ENCODE measurements around the gene STPG4. TPM values are rescaled to one million over a fixed set of nuclear protein-coding genes. Genes with fewer than 3 reads are reported as not detected.

The STPG4 gene
- total RNA-seq, 1 experiment from 2014 or later, result not detected

DNA sequence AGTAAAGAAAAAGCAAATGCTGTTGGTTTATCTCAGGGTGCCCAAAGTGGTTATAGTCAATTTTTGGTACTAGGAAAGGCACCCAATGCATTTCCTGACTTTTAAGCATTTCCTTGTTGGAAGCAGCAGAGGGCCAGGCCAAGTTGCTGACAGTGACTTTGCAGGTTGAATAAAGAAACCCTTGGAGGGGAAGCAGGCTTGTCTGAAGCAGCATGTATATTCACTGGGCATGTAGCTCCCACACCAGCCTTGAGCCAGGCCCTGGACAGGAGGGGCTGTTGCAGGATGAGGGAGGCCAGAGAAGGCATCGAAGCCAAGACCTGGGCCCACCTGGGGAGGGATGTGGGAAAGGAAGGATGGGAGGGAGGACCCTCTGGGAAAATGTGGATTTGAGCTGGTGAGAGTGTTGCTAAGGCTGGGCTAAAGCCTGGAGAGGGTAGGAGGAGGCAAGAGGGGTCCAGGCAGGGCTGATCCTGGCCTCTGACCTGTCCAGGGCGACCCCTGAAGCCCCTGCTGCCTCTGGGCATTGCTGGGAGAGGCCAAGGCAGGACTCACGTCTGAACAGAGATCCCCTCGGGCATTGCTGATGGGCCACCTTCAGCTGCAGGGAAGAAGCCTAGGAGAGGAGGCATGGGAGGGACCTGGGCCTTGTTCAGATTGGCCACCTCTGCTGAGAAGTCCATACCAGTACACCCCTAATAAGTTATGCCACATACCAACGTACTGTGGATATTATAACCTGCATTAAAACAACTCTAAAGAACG, 79.6 kb downstream of the STPG4 start:
- Histone ChIP-seq H3K4me2 (ENCODE audit: low read depth, low read length, poor library complexity, severe bottlenecking) (no peak overlapping the region), H3K27ac (ENCODE audit: low read length) (no peak overlapping the region), H3K9ac (ENCODE audit: low read length) (no peak overlapping the region), H3K79me2 (ENCODE audit: low read length) (no peaks in the 10 kb centered on the region), H3K9me2 (replicated peaks; ENCODE audit: insufficient read depth, low read length) (no peaks in the 10 kb centered on the region), H3K36me3 (ENCODE audit: insufficient read depth, low read length) (peaks cover 11% of the 10 kb centered on the region; the same call in 1 of the 2 replicates), H2AFZ (ENCODE audit: low read length) (no peak overlapping the region), H3K27me3 (ENCODE audit: low read length) (no peaks in the 10 kb centered on the region), H4K20me1 (ENCODE audit: insufficient read depth, low read depth, low read length) (no peaks in the 10 kb centered on the region; the same call in 1 of the 2 replicates), H3K4me1 (ENCODE audit: low read length) (peaks cover 20% of the 10 kb centered on the region), H3K9me3 (ENCODE audit: low read length) (no peaks in the 10 kb centered on the region), H3K4me3 (ENCODE audit: low read length) (no peak overlapping the region)
- no peak for DNase-seq

DNA sequence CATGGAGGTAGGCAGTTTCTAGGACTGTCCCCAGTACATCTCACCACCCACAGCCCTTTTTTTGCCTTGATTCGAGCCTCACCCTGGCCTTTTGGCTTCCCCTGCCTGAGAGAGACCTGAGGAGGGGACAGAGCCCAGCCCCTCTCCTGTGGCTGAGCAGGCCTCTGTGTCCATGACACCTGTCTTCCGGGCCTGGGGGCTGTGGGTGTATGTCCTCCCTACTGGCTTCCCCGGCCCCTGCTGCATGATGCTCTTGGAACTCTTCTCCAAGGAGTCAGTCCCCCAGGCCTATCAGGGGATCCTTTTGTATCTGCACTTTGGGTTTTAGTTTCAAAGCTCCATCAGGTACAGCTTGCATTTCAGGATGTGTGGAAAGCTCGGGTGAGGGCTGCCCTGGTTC, 80.4 kb downstream of the STPG4 start:
- no peak overlapping the region for H3K4me3 ChIP-seq (ENCODE audit: low read length)
- H3K9me3 ChIP-seq (ENCODE audit: low read length), result no peaks in the 10 kb centered on the region
- H3K36me3 ChIP-seq (ENCODE audit: insufficient read depth, low read length), result peaks cover 14% of the 10 kb centered on the region; the same call in 1 of the 2 replicates
- no peak overlapping the region for H2AFZ ChIP-seq (ENCODE audit: low read length)
- no peak for DNase-seq
- H3K9me2 ChIP-seq (replicated peaks; ENCODE audit: insufficient read depth, low read length), result no peaks in the 10 kb centered on the region
- H4K20me1 ChIP-seq (ENCODE audit: insufficient read depth, low read depth, low read length), result no peaks in the 10 kb centered on the region; the same call in 1 of the 2 replicates
- peaks cover 20% of the 10 kb centered on the region for H3K4me1 ChIP-seq (ENCODE audit: low read length)
- H3K4me2 ChIP-seq (ENCODE audit: low read depth, low read length, poor library complexity, severe bottlenecking), result no peak overlapping the region
- H3K79me2 ChIP-seq (ENCODE audit: low read length), result no peaks in the 10 kb centered on the region
- no peaks in the 10 kb centered on the region for H3K27me3 ChIP-seq (ENCODE audit: low read length)
- no peak overlapping the region for H3K9ac ChIP-seq (ENCODE audit: low read length)
- no peak overlapping the region for H3K27ac ChIP-seq (ENCODE audit: low read length)

DNA sequence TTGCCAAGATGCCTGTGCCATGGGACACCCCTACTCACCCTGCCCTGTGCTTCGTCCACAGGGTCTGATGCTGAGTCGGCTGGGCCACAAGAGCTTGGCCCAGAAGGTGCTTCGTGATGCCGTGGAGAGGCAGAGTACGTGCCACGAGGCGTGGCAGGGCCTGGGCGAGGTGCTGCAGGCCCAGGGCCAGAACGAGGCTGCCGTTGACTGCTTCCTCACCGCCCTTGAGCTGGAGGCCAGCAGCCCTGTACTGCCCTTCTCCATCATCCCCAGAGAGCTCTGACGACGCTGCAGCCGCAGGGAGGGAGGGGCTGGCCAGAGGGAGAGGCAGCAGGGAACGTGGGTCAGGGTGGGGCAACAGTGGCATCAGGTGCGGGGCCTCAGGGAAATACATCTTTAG, 81.5 kb downstream of the STPG4 start:
- Histone ChIP-seq H3K4me2 (ENCODE audit: low read depth, low read length, poor library complexity, severe bottlenecking) (no peak overlapping the region), H3K79me2 (ENCODE audit: low read length) (no peaks in the 10 kb centered on the region), H3K27ac (ENCODE audit: low read length) (no peak overlapping the region), H3K4me3 (ENCODE audit: low read length) (no peak overlapping the region), H3K27me3 (ENCODE audit: low read length) (no peaks in the 10 kb centered on the region), H3K4me1 (ENCODE audit: low read length) (peaks cover 20% of the 10 kb centered on the region), H3K9me3 (ENCODE audit: low read length) (no peaks in the 10 kb centered on the region), H4K20me1 (ENCODE audit: insufficient read depth, low read depth, low read length) (no peaks in the 10 kb centered on the region; the same call in 1 of the 2 replicates), H3K9me2 (replicated peaks; ENCODE audit: insufficient read depth, low read length) (no peaks in the 10 kb centered on the region), H3K36me3 (ENCODE audit: insufficient read depth, low read length) (peaks cover 14% of the 10 kb centered on the region; the same call in 1 of the 2 replicates), H2AFZ (ENCODE audit: low read length) (no peak overlapping the region), H3K9ac (ENCODE audit: low read length) (no peak overlapping the region)
- DNase-seq, result no peak

DNA sequence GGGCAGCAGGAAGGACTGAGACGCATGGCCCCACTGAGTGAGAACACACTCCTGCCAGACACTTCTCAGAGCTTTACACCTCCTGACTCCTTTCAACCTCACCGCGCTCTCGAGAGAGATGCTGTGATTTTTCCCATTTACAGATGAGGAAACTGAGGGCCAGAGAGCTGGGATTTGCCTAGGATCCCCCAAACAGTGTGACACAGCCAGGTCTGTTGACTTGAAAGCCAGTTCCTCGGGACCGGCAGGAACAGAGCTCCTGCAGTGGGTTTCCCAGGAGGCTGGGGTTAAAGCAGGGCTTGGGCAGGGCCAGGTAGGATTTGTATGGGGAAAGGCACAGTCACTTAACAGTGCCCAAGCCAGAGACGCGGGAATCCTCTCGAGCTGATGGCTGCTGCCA, 81.9 kb downstream of the STPG4 start:
- no peaks in the 10 kb centered on the region for H3K9me2 ChIP-seq (replicated peaks; ENCODE audit: insufficient read depth, low read length)
- peaks cover 14% of the 10 kb centered on the region; the same call in 1 of the 2 replicates for H3K36me3 ChIP-seq (ENCODE audit: insufficient read depth, low read length)
- H3K4me1 ChIP-seq (ENCODE audit: low read length), result peaks cover 20% of the 10 kb centered on the region
- no peak overlapping the region for H3K4me2 ChIP-seq (ENCODE audit: low read depth, low read length, poor library complexity, severe bottlenecking)
- no peak overlapping the region for H3K9ac ChIP-seq (ENCODE audit: low read length)
- H3K27ac ChIP-seq (ENCODE audit: low read length), result no peak overlapping the region
- H4K20me1 ChIP-seq (ENCODE audit: insufficient read depth, low read depth, low read length), result no peaks in the 10 kb centered on the region; the same call in 1 of the 2 replicates
- no peak overlapping the region for H3K4me3 ChIP-seq (ENCODE audit: low read length)
- no peaks in the 10 kb centered on the region for H3K79me2 ChIP-seq (ENCODE audit: low read length)
- no peak overlapping the region for H2AFZ ChIP-seq (ENCODE audit: low read length)
- no peaks in the 10 kb centered on the region for H3K27me3 ChIP-seq (ENCODE audit: low read length)
- no peak for DNase-seq
- no peaks in the 10 kb centered on the region for H3K9me3 ChIP-seq (ENCODE audit: low read length)

DNA sequence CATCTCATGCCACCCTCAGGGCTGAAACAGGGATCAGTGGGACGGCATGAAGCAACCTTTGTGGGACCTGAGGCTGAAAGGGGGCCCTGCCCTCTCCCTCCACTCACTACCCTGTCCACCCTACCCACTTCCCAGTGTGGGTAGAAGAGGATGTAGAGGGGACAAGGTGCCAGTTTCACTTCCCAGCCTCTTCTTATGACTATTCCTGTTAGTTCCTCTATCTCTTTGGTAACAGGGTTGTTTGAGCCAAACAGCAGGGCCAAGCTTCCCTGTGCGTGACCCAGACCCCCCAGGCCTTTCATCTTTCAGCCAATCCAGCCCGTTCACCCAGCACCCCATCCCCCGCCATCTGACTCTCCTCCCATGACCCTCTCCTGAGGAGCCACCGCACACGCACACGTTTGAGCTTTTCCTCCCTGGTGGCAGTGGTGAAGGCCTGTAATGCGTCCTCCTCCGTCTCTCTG, 82.3 kb downstream of the STPG4 start:
- peaks cover 17% of the 10 kb centered on the region; the same call in 1 of the 2 replicates for H3K36me3 ChIP-seq (ENCODE audit: insufficient read depth, low read length)

DNA sequence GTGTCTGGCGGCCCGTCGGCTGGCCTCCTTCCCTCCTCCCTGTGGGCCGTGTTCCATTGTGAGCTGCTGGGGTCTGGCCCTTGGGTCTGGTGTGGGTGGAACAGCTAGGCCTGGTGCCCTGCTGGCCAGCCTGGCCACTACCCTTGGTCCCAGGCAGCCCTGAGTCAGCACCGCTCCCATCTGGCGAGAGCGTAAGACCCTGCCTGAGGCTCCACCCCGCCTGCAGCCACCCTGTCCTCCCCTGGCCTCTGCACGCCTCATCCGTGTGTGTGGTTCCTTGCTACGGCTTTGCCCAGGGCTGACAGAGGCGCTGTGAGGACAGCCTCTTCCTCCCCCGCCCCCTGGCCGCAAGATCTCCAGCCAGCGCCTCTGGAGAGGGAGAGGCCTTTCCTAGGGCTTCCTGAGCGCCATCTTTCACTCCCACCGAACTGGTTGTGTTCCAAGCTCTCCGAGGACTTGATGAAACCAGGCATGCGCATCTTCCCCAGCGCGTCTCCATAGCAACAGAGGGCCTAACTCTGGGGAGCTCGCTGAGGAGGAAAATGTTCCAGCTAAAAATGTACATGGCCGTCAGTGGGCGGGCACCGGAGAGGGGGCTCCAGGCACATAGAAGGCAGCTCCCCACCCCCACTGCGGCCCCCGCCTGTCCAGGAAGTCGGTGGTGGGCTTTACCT, 83.0 kb downstream of the STPG4 start:
- H4K20me1 ChIP-seq (ENCODE audit: insufficient read depth, low read depth, low read length), result peaks cover 3% of the 10 kb centered on the region; the same call in 1 of the 2 replicates
- DNase-seq, result no peak
- H3K4me1 ChIP-seq (ENCODE audit: low read length), result peaks cover 20% of the 10 kb centered on the region
- no peak overlapping the region for H2AFZ ChIP-seq (ENCODE audit: low read length)
- no peaks in the 10 kb centered on the region for H3K9me2 ChIP-seq (replicated peaks; ENCODE audit: insufficient read depth, low read length)
- no peaks in the 10 kb centered on the region for H3K9me3 ChIP-seq (ENCODE audit: low read length)
- H3K36me3 ChIP-seq (ENCODE audit: insufficient read depth, low read length), result peaks cover 21% of the 10 kb centered on the region
- no peak overlapping the region for H3K9ac ChIP-seq (ENCODE audit: low read length)
- H3K27ac ChIP-seq (ENCODE audit: low read length), result no peak overlapping the region
- no peak overlapping the region for H3K4me3 ChIP-seq (ENCODE audit: low read length)
- no peaks in the 10 kb centered on the region for H3K79me2 ChIP-seq (ENCODE audit: low read length)
- no peak overlapping the region for H3K4me2 ChIP-seq (ENCODE audit: low read depth, low read length, poor library complexity, severe bottlenecking)
- H3K27me3 ChIP-seq (ENCODE audit: low read length), result no peaks in the 10 kb centered on the region

More for the DNA sequence above, 82.3 kb downstream of the STPG4 start:
- H4K20me1 ChIP-seq (ENCODE audit: insufficient read depth, low read depth, low read length), result no peaks in the 10 kb centered on the region; the same call in 1 of the 2 replicates
- no peak overlapping the region for H2AFZ ChIP-seq (ENCODE audit: low read length)
- H3K79me2 ChIP-seq (ENCODE audit: low read length), result no peaks in the 10 kb centered on the region
- no peak overlapping the region for H3K4me2 ChIP-seq (ENCODE audit: low read depth, low read length, poor library complexity, severe bottlenecking)
- H3K9ac ChIP-seq (ENCODE audit: low read length), result no peak overlapping the region
- DNase-seq, result peak; percentile 65
- peaks cover 20% of the 10 kb centered on the region for H3K4me1 ChIP-seq (ENCODE audit: low read length)
- no peaks in the 10 kb centered on the region for H3K9me2 ChIP-seq (replicated peaks; ENCODE audit: insufficient read depth, low read length)
- no peaks in the 10 kb centered on the region for H3K27me3 ChIP-seq (ENCODE audit: low read length)
- H3K27ac ChIP-seq (ENCODE audit: low read length), result no peak overlapping the region
- no peaks in the 10 kb centered on the region for H3K9me3 ChIP-seq (ENCODE audit: low read length)
- no peak overlapping the region for H3K4me3 ChIP-seq (ENCODE audit: low read length)

DNA sequence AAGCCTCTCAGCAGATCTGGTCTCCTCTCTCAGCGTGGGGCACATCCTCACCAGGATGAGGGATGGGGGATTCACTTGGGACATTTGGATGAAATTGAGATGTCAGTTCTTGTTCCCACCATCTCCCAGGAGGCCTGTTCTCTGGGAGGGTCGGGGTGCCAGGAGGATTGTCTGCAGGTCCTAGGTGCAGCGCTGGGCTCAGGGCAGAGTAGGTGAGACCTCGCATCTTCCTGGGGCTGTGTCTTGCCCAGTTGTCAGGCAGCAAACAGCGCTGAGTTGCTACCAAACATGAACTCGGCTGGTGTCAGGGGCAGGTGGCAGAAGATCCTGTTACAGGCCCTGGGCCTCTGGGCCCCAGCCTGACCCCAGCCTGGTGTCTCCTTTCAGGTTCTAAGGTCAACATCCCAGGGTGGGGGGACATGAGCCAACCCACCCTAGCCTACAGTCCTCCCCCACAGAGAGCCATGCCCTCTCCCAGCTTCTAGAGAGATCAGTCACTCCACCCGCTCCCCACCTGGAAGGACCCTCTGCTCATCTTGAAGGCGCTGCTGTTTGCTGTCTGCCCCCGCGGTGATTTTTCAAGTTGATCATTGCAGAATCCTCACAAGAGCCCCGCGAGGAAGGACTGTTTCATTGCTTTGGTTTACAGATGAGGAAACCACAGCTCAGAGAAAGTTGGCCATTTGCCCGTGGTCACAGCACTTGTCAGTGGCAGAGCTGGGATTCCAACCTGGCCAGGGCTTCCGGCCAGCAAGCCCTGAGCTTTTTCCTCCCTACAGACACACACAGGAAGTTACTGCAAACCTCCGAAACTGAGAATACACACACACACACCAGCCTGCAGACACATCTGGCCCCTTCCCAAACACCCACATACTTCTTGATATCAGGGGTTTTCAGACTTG, 83.9 kb downstream of the STPG4 start:
- no peak overlapping the region for H3K9ac ChIP-seq (ENCODE audit: low read length)
- no peak overlapping the region for H2AFZ ChIP-seq (ENCODE audit: low read length)
- no peak overlapping the region for H3K4me2 ChIP-seq (ENCODE audit: low read depth, low read length, poor library complexity, severe bottlenecking)
- peaks cover 5% of the 10 kb centered on the region; the same call in 1 of the 2 replicates for H4K20me1 ChIP-seq (ENCODE audit: insufficient read depth, low read depth, low read length)
- H3K9me3 ChIP-seq (ENCODE audit: low read length), result no peaks in the 10 kb centered on the region
- H3K4me3 ChIP-seq (ENCODE audit: low read length), result no peak overlapping the region
- H3K79me2 ChIP-seq (ENCODE audit: low read length), result no peaks in the 10 kb centered on the region
- no peak for DNase-seq
- H3K27me3 ChIP-seq (ENCODE audit: low read length), result no peaks in the 10 kb centered on the region
- peaks cover 25% of the 10 kb centered on the region for H3K36me3 ChIP-seq (ENCODE audit: insufficient read depth, low read length)
- no peaks in the 10 kb centered on the region for H3K9me2 ChIP-seq (replicated peaks; ENCODE audit: insufficient read depth, low read length)
- H3K4me1 ChIP-seq (ENCODE audit: low read length), result peaks cover 20% of the 10 kb centered on the region
- no peak overlapping the region for H3K27ac ChIP-seq (ENCODE audit: low read length)
